ENCODE results near the gene S100A9.
"Not testable (repeated sequence)": the region's sequence is repeated elsewhere in the genome, so short reads cannot be mapped to it uniquely, and the experiment has no call there.

The S100A9 gene

DNA sequence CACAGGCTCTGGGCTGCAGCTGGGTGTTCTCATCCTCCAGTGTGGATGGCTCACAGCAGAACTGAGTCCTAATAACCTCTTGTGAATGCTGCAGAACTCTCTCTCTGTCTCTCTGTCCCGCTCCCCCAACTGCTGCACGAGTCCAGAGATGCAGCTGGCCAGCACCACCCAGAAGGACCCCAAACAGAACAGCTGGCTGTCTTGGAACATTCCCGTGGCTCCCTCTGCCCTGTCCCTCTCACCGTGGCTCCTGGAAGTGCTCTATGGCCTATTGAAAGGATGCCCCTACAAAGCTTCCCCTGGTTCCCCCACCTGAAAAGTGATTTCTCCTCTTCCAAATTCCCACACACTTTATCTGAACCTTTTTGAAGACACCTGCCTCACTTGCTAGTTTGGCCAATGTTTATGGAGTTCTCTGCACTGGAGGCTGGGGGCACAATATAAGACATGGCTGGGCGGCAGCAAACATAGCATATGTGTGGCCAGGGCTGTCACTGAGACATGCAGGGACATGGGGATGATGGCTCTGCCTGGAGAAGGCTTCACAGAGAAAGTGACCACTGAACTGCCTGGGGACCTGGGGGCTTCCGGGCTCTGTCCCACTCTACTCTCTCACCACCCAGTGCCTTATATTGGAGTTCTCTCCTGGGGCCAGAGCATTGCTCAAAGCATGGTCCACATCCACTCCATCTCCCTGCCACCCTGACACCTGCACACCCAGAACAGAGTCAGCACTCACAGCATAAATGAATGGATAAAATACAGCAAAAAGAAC is 48.4 kb downstream of the S100A9 start:
- not testable (repeated sequence) for DNase-seq (ENCODE audit: low read depth in 2 of 2, low spot score in 1 of 2)

DNA sequence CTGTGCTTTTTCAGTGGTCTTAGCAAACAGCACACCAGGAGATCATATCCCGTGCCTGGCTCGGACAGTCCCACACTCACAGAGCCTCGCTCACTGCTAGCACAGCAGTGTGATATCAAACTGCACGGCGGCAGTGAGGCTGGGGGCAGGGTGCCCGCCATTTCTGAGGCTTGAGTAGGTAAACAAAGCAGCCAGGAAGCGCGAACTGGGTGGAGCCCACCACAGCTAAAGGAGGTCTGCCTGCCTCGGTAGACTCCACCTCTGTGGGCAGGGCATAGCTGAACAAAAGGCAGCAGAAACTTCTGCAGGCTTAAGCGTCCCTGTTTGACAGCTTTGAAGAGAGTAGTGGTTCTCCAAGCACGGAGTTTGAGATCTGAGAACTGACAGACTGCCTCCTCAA is 49.6 kb downstream of the S100A9 start:
- not testable (repeated sequence) for DNase-seq (ENCODE audit: low read depth in 2 of 2, low spot score in 1 of 2)

Measured in stimulated activated CD8-positive, alpha-beta memory T cell treated with anti-CD3 and anti-CD28 coated beads, Interleukin-4, amount 100 ng/mL, for 4 hours (primary cell).